ENCODE measurements around the gene UBE2F.

Gene UBE2F

DNA sequence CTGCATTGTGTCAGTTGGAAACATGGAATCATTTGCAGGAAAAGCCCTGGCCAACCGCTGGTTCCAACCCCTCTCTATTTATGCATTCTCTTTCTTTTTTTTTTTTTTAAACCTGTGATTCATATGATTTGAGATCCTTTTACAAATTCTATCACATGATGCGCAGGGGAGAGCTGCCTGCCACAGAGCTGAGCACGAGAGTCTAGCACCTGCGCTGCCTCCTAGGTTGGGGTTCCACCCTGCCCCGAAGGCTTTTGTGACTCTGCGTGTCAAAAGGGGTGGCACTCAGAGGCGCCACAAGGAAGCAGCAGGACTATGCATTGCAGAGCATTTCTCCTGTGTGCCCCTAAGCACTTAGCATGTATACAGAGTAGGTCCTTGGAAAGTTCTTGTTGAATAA, 116.0 kb downstream of the UBE2F start:
- DNase-seq, result no peak

DNA sequence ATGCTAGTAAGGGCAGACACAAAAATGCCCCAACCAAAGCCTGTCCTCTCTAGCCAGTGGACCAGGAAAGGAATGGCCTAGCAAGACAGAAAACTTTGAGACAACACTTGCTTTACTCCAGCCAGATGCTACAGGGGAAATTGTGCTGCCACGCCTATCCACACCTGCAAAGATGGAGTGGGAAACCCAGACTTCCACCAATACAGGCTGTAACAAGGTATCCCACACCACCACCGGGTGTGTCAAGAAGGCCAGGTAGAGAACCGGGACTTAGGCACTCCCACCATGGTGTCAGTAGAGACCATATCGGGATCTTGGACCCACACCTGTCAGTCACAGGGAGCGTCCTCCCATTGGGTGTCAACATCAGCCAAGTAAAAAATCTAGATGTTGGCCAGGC, 117.1 kb downstream of the UBE2F start:
- no peak for DNase-seq

DNA sequence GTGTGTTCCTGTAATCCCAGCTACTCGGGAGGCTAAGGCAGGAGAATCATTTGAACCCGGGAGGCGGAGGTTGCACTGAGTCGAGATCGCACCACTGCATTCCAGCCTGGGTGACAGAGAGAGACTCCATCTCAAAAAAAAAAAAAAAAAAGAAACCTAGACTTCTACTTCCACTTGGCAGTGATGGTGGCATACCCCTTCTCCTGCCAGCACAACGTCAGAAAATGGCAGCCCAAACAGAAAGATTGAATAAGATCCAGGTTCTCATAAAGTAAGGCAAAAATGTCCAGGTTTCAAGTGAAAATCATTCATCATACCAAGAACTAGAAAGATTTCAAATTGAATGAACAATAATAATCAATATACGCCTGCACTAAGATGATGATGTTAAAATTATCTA, 117.9 kb downstream of the UBE2F start:
- DNase-seq, result no peak

DNA sequence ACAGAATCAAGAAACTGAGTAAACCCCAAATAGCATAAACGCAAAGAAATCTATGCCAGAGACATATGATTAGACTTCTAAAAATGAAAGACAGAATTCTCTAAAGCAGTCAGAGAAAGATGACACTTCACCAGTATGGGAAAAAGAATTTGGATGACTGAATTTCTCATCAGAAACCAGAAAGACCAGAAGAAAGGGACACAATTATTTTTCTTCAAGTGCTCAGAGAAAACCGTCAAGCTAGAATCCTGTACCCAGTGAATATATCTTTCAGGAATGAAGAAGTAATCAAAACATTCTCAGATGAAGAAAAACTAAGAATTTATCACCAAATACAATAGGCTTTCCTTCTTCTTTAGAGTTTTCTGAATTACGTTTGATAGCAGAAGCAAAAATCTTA, 119.1 kb downstream of the UBE2F start:
- no peak for DNase-seq

DNA sequence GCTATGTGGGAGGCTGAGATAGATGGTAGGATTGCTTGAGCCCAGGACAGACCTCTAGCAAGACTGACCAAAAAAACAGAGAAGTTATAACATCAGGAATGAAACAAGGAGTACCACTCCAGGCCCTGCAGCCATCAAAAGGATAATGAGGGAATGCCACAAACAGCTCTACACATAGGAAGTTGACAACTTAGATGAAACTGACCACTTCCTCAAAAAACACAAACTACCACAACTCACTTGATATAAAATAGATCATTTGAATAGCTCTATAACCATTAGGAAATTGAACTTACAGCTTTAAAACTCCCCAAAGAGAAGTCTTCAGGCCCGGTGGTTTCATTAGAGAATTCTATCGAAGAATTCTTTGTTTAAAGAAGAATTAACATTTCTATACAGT, 120.4 kb downstream of the UBE2F start:
- no peak for DNase-seq

DNA sequence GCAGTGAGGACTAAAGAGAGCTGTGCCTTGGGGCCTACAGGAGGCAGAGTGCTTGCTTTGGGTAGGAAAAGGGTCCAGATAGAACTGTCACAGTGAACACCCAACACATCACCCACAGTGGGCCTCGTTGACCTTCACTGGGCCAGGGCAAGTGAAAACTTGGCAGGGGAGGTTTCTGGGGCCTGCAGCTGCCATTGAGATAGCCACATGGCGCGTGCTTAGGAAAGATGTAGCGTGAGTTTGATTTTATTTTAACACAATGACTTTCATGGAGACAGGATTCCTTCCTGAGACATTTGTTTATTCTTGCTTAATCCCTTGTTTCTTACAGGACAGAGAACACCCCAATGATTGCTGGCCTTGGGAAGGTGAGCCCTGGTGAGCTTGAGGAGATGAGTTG, 124.1 kb downstream of the UBE2F start:
- DNase-seq, result no peak

DNA sequence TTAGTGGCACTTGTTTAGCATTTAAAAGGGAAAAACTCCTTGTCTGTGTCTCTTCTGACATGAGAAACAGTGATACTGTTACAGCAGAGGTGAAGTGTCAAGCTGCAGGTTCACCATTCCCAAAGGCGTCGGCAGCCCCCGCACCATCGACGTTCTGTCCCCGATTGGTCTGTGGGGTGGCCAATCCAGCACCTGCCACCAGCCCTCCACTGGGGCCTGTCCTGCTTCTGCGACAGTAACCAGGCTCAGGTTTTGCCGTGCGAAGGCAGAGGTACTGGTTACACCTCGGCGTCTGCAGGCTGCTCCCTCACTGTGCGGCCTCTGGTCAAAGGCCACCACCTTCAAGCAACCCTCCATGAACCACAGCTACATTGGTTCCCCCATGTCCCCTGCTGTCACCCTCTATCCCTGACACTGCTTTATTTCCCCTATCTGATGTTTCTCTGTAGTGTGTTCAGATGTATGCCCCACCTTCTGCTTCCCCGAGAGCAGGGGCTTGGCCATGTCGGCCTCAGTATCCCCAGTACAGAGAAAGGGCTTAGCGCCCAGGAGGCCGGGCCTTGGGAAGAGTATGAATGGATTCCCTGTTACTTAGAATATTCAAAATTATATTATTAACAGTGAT, 124.7 kb downstream of the UBE2F start:
- no peak for DNase-seq
